GM12891 (cell line): ENCODE results near the gene PPFIBP1.

ENCODE experiments used
- POLR2A ChIP-seq: IDR thresholded peaks from 2 replicates; pipeline ENCODE4 v1.6.1; 2011; ENCODE audit warnings: low read depth, low read length, control low read depth
- POLR2AphosphoS5 ChIP-seq: IDR thresholded peaks from 2 replicates; pipeline ENCODE4 v1.6.1; 2011; ENCODE audit warnings: low read depth, low read length, control low read depth
- TAF1 ChIP-seq: IDR thresholded peaks from 2 replicates; pipeline ENCODE4 v1.6.1; 2011; ENCODE audit warnings: low read depth, low read length, control low read depth

- TF ChIP-seq TAF1 (no peak), POLR2AphosphoS5 (no peak), POLR2A (no peak)
These were observed 142.5 kb downstream of the PPFIBP1 start for GRCh38 chr12:27666510-27666909.
